ENCODE measurements around the gene CEP112.

The CEP112 gene

DNA sequence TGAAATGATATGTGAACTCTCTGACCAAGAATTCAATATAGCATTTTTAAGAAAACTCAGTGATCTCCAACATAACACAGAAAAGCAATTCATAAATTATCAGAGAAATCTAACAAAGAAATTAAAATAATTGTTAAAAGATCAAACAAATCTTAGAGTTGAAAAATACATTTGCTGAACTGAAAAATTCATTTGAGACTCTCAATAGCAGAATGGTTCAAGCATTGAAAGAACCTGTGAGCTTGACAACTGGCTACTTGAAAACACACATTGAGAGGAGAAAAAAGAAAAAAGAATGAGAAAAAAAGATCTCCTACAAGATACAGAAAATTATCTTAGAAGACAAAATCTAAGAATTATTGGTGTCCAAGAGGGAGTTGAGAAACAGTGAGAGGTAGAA, 203.5 kb downstream of the CEP112 start:
- TF ChIP-seq, protein P1, sequence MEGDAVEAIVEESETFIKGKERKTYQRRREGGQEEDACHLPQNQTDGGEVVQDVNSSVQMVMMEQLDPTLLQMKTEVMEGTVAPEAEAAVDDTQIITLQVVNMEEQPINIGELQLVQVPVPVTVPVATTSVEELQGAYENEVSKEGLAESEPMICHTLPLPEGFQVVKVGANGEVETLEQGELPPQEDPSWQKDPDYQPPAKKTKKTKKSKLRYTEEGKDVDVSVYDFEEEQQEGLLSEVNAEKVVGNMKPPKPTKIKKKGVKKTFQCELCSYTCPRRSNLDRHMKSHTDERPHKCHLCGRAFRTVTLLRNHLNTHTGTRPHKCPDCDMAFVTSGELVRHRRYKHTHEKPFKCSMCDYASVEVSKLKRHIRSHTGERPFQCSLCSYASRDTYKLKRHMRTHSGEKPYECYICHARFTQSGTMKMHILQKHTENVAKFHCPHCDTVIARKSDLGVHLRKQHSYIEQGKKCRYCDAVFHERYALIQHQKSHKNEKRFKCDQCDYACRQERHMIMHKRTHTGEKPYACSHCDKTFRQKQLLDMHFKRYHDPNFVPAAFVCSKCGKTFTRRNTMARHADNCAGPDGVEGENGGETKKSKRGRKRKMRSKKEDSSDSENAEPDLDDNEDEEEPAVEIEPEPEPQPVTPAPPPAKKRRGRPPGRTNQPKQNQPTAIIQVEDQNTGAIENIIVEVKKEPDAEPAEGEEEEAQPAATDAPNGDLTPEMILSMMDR (IDR thresholded peaks at IDR 0.05; ENCODE audit: control insufficient read depth, extremely low read depth, insufficient read depth): no peak
- no peak overlapping the region for H3K4me3 ChIP-seq (ENCODE audit: low read depth, low read length)
- no peak for DNase-seq (ENCODE audit: low read depth)

DNA sequence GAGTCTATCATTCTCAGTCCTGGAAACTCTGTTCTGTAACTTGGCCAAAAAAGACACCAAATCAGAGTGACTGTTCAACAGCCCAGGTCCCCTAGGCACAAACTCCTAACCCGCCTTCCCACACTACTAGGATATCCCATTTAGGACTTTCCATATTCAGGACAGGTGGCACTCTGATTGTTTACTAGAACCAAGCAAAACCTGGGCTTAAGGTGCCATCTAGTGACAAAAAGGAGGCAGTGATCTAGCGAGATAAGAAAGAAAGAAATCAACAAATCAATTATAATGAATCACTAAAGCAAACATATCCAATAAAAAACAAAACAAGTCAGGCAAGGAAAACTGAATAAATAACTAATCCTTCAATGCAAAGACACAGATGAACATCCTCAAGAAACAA, 203.9 kb downstream of the CEP112 start:
- DNase-seq (ENCODE audit: low read depth): peak; percentile 61
- TF ChIP-seq, protein P1 (IDR thresholded peaks at IDR 0.05; ENCODE audit: control insufficient read depth, extremely low read depth, insufficient read depth): peak; percentile 73
- H3K4me3 ChIP-seq (ENCODE audit: low read depth, low read length): no peak overlapping the region

DNA sequence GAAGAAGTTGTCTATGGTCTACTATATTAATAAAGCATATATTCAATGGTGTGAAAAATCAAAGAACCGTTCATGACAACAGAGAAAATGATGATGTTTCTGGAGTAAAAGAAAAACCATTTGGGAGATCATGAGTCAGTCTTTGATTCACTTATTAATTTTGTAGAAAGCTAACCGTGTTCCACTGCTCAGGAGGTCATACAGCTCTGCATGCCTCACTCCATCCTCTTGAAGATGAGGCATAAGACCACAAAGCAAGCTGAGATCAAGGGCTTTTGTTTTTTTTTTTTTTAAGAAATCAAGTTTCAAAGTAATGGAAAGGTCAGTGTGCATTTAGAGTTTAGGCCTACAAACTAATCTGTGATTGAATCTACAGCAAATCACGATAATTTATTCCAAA, 206.4 kb downstream of the CEP112 start:
- no peak for DNase-seq (ENCODE audit: low read depth)
- no peak overlapping the region for H3K4me3 ChIP-seq (ENCODE audit: low read depth, low read length)
- TF ChIP-seq, protein P1 (IDR thresholded peaks at IDR 0.05; ENCODE audit: control insufficient read depth, extremely low read depth, insufficient read depth): no peak

DNA sequence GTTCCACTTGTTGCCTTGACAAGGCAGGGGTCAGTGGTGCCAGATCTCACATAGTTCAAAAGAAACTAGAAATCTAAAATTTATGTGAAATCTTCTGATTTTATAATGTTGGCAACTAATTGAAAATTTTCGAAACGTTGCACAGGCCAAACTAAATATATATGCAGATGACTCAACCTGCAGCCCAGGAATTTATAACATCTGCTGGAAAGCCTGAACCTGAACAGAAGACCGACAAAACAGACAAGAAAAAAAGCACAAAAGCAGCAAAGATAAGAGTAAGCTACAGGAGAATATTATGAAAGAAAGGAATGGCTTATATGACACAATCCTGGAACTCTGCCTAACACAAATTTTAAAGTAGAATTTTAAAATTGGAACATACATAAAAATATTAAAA, 207.6 kb downstream of the CEP112 start:
- TF ChIP-seq, protein P1 (IDR thresholded peaks at IDR 0.05; ENCODE audit: control insufficient read depth, extremely low read depth, insufficient read depth): no peak
- DNase-seq (ENCODE audit: low read depth): no peak
- H3K4me3 ChIP-seq (ENCODE audit: low read depth, low read length): no peak overlapping the region

DNA sequence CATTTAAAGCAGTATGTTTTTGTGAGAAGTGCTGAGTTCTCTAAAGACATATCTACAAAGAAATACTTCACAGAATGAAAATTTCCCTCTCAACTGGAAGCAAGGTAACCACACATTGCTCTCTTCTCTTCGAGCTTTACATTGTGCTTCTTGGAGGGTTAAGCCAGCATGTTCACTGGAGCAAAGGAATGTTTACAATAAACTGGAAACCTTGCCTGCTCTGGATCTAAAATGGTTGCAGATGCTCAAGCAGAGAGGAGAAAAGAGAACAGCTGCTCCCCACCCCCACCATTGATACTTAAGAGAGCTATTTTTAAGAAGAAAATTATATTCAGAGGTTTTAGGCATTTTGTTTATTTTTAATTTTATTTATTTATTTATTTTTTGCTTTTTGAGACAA, 213.1 kb downstream of the CEP112 start:
- TF ChIP-seq, protein P1 (IDR thresholded peaks at IDR 0.05; ENCODE audit: control insufficient read depth, extremely low read depth, insufficient read depth): no peak
- DNase-seq (ENCODE audit: low read depth): no peak

DNA sequence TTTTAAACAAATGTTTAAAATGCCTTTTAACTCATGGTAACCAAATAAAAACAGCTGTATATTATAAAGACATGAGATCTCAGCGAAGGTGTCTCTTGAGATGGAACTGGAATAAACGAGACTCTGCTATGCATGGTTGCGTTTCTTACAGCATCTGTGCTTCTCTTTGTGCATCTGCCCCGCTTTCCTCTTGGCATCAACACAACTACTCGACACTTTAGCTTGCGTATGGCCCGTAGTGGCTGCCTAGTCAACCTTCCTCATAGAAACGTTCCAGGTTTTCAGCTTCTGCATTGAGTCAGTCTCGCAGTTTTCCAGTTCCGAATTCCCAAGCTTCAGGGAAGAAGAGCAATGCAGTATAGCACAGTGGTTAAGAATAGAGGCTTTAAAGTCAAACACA, 214.9 kb downstream of the CEP112 start:
- TF ChIP-seq, protein P1 (IDR thresholded peaks at IDR 0.05; ENCODE audit: control insufficient read depth, extremely low read depth, insufficient read depth): no peak
- DNase-seq (ENCODE audit: low read depth): no peak
- H3K4me3 ChIP-seq (ENCODE audit: low read depth, low read length): no peak overlapping the region

More for the DNA sequence above, 213.1 kb downstream of the CEP112 start:
- H3K4me3 ChIP-seq (ENCODE audit: low read depth, low read length): no peak overlapping the region

DNA sequence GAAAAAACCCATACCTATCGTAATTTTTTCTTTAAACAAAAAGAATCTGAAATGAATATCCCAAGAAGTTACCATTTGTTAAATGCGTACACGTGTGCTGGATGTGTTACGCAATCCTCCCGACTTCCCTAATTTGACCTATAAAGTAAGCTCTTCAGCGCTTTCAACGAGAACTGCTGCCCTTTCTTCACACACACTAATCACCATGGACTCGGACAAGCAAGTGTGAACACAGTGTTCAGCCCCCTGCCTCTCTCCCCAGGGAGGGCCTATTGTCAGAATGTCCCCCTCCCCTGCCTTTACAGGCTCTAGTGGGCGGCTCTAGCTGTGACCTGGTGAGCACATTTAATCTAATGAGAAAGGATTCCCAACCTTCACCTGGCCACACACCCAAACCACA, 216.1 kb downstream of the CEP112 start:
- TF ChIP-seq, protein P1 (IDR thresholded peaks at IDR 0.05; ENCODE audit: control insufficient read depth, extremely low read depth, insufficient read depth): no peak
- no peak overlapping the region for H3K4me3 ChIP-seq (ENCODE audit: low read depth, low read length)
- DNase-seq (ENCODE audit: low read depth): no peak
